GM19372 (cell line): ENCODE results near the gene ANXA1.
"Not testable (repeated sequence)": the region's sequence is repeated elsewhere in the genome, so short reads cannot be mapped to it uniquely, and the experiment has no call there.

Experiments
- ATAC-seq: cut with Tn5 transposase; IDR thresholded peaks from one replicate; pipeline ENCODE4 v1.9.1; 2021; ENCODE audit warnings: mild to moderate bottlenecking, low read depth, moderate library complexity; ENCODE audit not compliant: unreplicated experiment

The ANXA1 gene

DNA sequence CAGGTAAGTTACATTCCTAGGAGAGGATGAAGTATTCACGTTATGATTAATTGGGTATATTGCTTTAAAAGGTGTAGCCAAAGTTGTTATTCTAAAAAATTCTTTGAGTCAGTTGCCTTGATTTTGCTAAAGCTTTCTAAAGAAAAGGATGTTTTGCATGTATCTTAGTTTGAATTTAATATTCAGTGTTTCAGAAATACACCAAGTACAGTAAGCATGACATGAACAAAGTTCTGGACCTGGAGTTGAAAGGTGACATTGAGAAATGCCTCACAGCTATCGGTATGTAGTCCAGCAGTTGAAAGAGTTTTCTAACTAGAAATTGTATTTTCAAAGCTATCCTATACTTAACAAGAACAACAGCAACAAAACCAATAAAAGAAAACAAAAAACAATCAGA lies 14.2 kb downstream of the ANXA1 start:
- ATAC-seq = no peak

DNA sequence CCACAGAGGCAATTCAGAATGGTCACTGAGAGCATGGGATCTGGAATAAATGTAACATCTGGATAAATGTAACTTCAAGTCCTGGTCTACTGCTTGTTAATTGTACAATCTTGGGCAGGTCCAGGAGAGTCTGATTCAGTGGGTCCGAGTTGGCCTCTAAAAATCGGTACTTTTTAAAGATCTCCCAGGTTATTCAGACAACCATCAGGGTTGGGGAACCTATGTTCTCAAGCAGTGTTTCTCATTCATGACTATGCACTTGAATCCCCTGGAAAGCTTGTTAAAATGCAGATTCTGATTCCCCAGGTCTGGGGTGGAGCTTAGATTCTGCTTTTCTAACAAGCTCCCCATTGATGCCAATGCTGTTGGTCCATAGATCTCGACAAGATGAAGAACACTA lies 14.8 kb downstream of the ANXA1 start:
- ATAC-seq = no peak

DNA sequence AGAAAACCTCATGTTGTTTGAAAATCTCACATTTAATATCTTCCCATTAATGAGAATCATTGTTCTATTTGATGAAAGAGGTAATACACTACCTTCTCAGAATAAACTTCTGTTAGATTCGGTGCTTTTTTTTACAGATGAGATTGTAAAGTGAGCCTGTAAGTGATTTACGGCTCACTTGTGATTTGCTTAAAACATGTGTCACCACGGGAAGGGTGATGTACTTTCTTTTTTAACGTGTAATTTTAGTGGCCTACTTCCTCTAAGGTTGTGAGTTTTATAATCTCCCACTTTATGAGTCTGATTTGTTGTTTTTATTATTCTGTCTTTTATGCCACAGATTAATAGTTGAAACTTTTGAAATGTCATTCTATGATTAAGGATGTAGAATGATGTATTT lies 15.9 kb downstream of the ANXA1 start:
- ATAC-seq = no peak

DNA sequence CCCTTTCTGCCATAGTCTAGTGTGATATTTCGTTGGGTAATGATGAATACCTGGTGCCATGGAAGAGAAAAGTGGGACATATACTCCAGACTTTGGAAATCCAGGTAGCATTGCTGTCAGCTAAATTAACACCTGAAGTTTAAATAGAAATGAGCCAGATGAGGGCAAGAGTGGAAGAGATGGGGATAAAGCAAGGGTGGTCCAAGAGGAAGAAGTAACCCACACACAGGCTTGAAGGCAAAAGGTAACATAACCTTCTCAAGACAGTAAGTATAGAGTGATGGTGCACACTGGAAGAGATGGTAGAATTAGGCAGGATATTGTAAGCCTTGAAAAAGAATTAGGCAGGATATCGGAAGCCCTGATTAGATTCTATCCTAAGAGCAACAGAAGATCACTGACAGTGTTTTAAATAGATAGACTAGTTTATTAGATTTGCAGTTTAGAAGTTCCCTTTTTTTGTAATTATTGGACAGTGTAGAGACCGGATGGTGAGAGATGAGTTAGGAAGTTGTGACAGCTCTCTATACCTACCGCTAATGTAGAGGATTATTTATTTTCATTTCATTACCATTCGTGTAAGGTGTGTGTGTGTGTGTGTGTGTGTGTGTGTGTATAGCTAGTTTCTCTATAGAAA lies 16.8 kb downstream of the ANXA1 start:
- no peak for ATAC-seq

DNA sequence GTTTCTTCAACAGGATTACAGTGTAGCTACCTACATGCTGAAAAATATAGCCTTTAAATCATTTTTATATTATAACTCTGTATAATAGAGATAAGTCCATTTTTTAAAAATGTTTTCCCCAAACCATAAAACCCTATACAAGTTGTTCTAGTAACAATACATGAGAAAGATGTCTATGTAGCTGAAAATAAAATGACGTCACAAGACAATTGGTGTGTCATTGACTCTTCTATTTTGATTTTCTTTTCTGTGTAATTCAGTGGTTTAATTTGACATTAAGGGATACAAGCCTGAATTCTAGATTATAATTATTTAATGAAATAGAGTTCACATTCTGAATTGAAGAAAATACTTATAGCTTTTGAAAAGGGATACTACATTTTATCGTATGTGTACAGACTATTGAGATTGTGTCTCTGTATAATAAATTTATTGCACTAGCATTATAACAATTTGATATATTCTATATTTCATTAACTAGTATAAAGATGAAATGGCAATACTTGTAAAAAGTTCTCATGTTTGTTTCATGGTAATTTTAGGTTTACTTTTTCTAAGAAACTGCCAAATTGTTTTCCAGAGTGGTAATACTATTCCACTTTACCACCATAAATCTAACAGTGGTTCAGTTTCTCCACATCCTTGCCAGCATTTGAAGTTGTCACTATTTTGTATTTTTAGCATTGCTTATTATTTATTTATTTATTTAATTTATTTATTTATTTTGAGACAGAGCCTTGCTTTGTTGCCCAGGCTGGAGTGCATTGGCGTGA lies 18.7 kb downstream of the ANXA1 start:
- no peak for ATAC-seq

DNA sequence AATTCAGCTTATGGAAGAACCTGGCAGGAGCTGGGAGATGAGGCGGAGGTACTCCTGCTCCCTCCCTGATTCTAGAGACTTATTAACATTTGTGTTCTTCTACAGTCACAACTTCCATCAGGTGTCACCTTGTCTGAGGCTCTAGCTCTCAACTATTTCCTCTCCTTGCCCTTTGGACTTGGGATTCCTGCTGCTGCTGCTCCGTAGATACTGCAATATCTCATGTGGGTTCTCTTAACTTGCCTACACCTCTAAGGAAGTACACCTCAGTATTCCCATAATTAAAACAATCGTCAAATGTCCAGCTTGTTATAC lies 21.2 kb downstream of the ANXA1 start:
- ATAC-seq = no peak

DNA sequence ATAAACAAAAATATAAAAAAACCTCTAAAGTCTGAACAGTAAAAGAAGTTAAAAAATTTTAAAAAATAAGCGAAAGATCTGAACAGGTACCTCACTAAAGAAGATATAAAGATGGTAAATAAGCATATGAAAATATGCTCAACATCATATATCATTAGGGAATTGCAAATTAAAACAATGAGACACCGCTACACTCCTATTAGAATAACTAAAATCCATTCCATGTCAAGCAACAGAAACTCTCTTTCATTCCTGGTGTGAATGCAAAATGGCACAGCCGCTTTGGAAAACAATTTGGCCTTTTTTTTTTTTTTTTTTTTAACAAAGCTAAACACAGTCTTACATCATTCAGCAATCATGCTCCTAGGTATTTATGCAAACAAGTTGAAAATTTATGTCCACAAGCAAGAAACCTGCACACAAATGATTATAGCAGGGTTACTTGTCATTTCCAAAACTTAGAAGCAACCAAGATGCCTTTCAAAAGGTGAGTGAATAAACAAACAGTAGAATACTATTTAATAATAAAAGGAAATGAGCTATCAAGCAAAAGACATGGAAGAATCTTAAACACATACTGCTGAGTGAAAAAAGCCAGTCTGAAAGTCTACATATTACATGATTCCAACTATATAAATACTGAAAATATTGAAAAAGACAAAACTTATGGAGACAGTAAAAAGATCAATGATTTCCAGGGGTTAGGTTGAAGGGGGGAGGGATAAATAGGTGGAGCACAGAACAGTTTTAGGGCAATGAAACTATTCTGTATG lies 22.1 kb downstream of the ANXA1 start:
- ATAC-seq = no peak

DNA sequence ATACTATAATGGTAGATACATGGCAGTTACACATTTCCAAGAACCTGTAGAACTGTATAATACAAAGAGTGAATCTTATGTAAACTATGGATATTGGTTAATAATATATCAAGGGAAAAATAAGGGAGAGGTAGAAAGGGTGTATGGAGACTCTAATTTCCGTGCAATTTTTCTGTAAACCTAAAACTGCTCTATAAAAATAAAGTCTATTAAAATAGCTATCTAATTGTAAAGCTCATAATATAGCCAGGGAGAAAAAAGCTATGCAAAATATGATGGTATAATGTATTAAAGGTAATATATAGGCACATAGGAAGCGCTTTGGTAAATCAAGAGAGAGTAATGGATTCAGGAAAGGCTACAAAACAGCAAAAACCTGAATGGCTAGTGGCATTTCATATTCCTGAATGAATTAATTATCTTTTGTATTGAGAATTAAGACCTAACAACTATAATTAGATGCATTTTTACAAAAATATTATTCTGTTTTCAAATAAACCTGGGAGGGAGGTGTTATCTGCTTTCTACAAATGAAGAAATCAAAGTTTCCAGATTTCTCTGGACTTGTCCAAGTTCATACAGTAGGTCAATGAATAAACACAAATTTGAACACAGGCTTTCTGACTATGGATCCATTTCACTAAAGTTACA lies 22.8 kb downstream of the ANXA1 start:
- no peak for ATAC-seq

DNA sequence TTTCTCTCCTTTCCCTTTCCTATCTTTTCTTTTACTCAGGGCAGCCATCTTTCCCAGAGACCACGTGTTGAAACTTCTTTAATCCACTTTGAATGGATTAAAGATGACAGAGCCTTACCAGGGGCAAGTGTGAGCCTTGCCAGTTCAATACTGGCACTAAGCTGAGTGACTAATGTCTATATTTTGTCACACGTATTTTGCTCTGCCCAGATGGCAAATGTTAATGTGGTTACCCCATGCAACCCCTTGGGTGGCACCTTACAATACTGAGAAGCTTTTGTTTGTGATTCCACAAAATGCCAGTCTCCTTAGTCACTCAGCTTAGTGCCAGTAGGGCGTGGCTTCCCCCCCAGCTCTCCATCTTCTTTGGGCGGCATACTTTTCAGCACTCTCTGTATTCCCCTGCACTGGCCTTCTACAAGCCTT lies 24.8 kb downstream of the ANXA1 start:
- no peak for ATAC-seq

DNA sequence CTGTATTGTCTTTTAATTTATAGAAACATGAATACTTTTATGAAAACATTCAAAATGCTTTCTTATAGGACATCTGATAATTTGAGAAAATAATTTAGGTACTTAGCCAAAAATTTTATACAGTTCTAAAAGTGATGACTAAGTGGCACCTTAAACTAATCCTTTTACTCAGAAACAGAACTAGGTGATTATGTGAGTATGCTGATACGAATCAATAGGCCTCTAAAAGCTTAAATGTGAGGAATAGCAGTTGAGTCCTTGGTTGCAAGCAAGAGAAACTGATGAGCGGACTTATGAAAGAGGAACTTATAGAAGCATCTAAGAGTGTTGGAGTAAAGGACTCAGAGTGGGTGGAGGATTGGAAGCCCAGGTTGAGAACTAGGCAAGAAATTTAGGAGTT lies 26.4 kb downstream of the ANXA1 start:
- ATAC-seq = no peak

DNA sequence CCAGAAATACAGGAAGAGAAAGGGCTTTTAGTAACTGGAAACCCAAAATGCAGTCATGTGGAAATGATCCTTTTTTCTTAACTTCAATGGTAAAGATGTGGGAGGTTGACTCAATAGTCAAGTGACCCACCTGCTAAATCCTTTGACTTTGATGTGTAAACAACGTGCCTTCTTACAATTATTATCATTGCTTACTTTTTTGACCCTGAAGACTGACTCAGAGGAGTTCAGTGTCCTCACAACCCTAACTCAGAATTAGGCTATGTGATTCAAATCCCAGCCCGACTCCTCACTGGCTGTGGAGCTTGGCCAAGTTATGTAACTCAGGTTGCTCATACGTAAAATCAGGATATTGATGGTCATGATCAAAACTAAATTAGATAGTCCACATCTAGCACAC lies 27.9 kb downstream of the ANXA1 start:
- ATAC-seq = no peak

DNA sequence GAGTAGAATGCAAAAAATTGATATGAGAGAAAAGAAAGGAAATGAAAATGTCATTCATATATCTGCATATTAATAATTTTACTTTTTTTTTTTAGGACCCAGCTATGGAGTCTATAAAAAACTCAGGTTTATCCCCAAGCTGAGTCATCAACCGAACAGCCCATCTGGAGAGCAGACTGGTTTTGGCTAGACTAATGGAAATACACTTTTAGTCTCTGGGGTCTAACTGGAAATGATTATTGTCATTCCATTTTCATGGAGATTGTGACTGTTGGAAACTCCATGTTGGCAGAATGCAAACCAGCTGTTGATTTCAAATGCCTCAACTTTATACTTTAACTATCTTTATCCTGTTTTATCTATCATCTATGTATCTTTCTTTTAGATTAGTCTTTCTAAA lies 28.7 kb downstream of the ANXA1 start:
- ATAC-seq = no peak

DNA sequence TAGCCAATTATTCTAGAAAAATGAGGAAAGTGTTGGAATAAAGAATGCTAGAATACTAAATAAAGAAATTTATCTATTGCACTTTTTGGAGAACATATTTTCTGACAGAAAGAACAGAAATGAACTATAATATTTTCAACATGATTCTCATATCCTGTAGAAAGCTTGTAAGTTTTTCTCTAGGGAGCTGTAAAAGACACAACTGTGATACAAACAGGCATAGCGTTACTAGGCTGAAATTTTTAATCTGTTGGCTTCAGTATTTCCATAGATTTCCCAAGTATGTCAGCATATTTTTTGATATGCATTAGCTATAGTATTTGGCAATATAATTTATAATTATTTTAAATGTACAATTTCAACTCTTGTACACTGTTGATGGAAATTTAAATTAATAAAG lies 31.3 kb downstream of the ANXA1 start:
- no peak for ATAC-seq

DNA sequence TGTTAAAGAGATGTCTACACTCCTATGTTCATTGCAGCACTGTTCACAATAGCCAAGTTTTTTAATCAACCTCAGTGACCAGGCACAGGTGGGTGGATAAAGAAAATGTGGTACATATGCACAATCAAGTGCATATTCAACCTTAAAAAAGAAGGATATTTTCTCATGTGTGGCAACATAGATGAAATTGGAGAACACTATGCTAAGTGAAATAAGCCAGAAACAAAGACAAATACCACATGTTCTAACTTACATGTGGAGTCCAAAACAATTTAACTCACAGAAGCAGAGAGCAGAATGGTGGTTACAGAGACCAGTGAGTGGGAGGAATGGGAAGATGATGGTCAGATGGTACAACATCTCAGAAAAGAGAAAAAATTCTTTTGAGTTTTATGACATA lies 31.8 kb downstream of the ANXA1 start:
- no peak for ATAC-seq

DNA sequence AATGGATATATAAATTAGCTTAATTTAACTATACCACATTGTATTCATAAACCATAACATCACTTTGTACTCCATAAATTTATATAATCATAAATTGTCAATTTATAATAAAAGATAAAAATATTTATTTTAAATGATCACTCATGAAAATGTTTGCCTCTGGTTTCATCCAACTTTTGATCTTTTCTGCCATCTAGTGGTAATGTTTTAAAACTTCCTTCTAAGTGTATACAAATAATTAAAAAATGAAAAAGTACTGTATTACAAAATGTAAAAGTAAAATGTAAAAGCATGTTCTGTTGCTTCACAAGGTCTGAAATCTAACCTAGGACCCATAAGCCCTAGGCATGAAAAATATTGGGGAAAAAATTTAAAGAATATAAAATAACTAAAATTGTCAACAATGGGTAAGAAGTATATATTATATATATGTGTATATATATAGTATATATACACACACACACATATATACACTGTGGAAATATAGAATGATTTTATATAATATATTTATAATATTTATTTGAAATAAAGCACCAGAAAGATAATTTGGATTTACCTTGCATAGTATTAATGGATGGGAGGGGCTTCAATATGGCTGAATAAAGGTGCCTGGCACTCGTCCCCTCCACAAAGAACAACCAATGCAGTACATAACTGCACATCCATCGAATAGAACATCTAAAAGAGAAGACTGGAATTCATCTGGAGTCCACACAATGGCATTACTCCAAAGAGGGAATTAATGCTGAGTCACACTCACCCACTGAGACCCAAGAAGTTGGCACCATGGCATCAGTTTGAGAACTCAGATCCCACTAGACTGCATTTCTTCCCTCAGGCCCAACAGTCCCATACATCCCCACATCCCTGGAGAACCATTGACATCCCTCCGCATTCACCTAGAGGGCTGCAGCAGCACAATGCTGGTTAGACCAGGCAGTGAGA lies 32.5 kb downstream of the ANXA1 start:
- no peak for ATAC-seq

DNA sequence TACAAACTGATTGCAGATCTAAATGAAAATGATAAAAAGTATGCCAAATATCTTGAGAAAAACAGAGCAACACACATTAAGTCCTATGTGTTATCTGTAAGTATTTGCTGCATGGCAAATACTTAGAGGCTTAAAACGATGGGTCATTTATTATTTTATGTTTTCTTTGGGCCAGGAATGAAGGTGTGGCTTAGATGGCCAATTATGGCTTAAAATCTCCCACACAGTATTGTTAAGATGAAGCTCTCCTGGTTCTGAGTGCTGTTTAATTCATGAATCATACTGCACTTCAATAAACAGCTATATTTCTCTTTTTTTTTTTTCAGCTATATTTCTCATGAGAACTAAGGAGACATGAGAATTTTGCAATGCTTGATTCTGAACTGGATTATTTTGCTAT lies 39.4 kb downstream of the ANXA1 start:
- not testable (repeated sequence) for ATAC-seq

DNA sequence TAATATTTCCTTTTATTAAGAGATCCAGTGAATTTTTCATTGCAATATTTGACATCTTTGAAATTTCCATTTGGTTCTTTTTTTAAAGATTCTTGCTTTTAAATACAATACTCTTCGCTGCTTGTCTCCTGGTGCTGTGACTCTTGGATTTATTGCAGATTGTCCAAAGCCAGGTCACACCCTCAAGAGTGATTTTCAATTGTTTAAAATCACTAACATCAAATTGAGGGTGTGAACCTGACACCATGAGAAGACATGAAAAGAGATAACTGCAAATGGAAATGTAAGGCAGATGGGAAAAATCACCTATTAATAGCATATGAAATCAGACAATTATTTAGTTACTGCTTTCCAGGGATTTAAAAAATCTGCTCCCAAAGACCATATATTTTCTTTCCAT lies 42.6 kb downstream of the ANXA1 start:
- no peak for ATAC-seq

DNA sequence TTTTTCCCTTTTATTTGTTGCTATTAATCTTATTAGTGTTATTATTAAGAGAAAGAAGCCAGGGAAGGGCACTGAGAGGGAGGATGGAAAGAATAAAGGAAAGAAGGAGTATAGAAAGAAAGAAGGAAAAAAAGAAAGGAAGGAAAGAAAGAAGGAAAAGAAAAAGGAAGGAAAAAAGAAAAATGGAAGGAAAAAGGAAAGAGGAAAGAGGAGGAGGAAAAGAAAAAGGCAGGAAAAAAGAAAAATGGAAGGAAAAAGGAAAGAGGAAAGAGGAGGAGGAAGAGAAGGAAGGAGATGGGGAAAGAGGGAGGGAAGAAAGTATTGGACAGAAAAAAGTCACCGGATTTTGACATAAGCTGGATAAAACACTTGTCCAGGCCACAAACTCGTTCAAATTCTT lies 47.8 kb downstream of the ANXA1 start:
- ATAC-seq = no peak

DNA sequence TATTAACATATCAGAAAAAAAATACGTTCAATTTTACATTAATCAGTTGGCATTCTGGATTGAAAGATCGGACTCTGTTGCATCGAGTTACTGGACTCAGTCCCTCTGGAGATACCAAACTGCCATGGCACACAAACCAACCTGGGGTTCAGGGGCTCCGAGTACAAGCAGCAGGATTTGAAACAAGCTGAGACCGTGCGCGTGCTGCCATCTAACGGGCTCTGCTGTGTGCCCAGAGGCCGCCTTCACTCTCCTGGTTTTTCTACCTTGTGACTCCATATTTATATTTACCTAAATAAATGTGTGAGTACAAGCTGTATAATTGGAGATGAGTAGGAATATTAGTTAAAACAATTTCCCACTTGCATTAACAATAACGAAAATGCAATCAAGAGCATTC lies 48.2 kb downstream of the ANXA1 start:
- no peak for ATAC-seq
